ENCODE measurements around the gene NUTM2D. TPM values are rescaled to one million over a fixed set of nuclear protein-coding genes. Genes with fewer than 3 reads are reported as not detected.
"Not testable (repeated sequence)": the region's sequence is repeated elsewhere in the genome, so short reads cannot be mapped to it uniquely, and the experiment has no call there.

NUTM2D gene
- 0.19 TPM in 1 of 2 replicates, not detected in the other for total RNA-seq (2014; rRNA removed; shearing (Covaris generic); ENCODE audit: low replicate concordance)

- DNase-seq; H3K9ac ChIP-seq (ENCODE audit: low read length); H3K27me3 ChIP-seq (ENCODE audit: low read length); H3K27ac ChIP-seq (ENCODE audit: low read length); H3K36me3 ChIP-seq (ENCODE audit: insufficient read depth, low read length); H3K4me3 ChIP-seq (ENCODE audit: low read length); H4K20me1 ChIP-seq (ENCODE audit: insufficient read depth, low read depth, low read length); H3K9me2 ChIP-seq (replicated peaks; ENCODE audit: insufficient read depth, low read length); H3K4me2 ChIP-seq (ENCODE audit: low read depth, low read length, poor library complexity, severe bottlenecking); H3K4me1 ChIP-seq (ENCODE audit: low read length); H3K79me2 ChIP-seq (ENCODE audit: low read length); H2AFZ ChIP-seq (ENCODE audit: low read length); H3K9me3 ChIP-seq (ENCODE audit: low read length): not testable (repeated sequence)
Measured at GRCh38 chr10:87357444-87357843, at the start of gene NUTM2D. NUTM2D (plus strand) TSS chr10:87357744; CDS start chr10:87358266, 522 bp downstream.

- not testable (repeated sequence) for DNase-seq; H3K79me2 ChIP-seq (ENCODE audit: low read length); H3K4me3 ChIP-seq (ENCODE audit: low read length); H3K9me2 ChIP-seq (replicated peaks; ENCODE audit: insufficient read depth, low read length); H3K4me2 ChIP-seq (ENCODE audit: low read depth, low read length, poor library complexity, severe bottlenecking); H3K27ac ChIP-seq (ENCODE audit: low read length); H2AFZ ChIP-seq (ENCODE audit: low read length); H3K27me3 ChIP-seq (ENCODE audit: low read length); H3K36me3 ChIP-seq (ENCODE audit: insufficient read depth, low read length); H4K20me1 ChIP-seq (ENCODE audit: insufficient read depth, low read depth, low read length); H3K9me3 ChIP-seq (ENCODE audit: low read length); H3K4me1 ChIP-seq (ENCODE audit: low read length); H3K9ac ChIP-seq (ENCODE audit: low read length)
Measured at GRCh38 chr10:87308702-87309101, 48.8 kb upstream of the NUTM2D start.

DNA sequence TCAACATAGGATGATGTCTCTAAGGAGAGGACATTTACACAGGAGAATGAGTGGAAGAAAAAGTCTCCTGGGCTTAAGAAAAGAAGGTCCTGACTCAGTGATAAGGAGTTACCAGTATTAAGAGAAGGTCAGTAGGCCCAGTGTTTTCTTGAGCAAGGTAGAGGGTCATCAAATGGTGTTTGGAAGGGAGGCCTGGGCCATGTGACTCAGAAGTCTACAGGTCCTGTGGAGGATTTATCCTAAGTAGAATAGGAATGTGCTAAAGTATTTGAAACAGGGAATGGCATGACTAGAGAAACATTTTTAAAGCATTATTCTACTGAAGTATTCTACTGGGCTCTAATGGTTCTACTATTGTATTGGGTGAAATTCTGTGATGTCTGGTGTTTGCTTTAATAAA is 47.9 kb upstream of the NUTM2D start:
- not testable (repeated sequence) for H3K9me3 ChIP-seq (ENCODE audit: low read length); H2AFZ ChIP-seq (ENCODE audit: low read length); H3K79me2 ChIP-seq (ENCODE audit: low read length); H3K4me1 ChIP-seq (ENCODE audit: low read length); H3K36me3 ChIP-seq (ENCODE audit: insufficient read depth, low read length); DNase-seq; H4K20me1 ChIP-seq (ENCODE audit: insufficient read depth, low read depth, low read length); H3K9ac ChIP-seq (ENCODE audit: low read length); H3K27me3 ChIP-seq (ENCODE audit: low read length); H3K4me3 ChIP-seq (ENCODE audit: low read length); H3K4me2 ChIP-seq (ENCODE audit: low read depth, low read length, poor library complexity, severe bottlenecking); H3K9me2 ChIP-seq (replicated peaks; ENCODE audit: insufficient read depth, low read length); H3K27ac ChIP-seq (ENCODE audit: low read length)

DNA sequence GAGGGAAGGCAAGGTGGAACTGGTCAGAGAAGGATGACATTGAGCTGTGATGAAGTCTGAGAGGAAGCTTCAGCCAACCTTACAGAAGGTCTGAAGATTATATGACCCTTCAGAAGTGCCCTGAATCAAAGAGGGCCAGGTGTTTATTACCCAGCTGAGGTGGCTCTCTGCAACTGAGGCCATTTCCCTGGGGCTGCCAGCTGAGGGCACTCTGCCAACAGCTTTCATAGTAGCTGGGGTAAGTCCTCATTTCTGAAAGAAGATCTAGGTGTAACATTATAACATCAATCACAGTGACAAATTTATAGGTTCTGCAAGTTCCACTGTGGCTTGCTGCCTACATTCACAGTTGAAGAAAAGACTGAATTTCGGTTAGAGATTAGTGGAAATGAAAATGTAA is 46.0 kb upstream of the NUTM2D start:
- not testable (repeated sequence) for H3K27me3 ChIP-seq (ENCODE audit: low read length); H3K4me3 ChIP-seq (ENCODE audit: low read length); H3K9me3 ChIP-seq (ENCODE audit: low read length); H3K4me1 ChIP-seq (ENCODE audit: low read length); H3K4me2 ChIP-seq (ENCODE audit: low read depth, low read length, poor library complexity, severe bottlenecking); DNase-seq; H3K9me2 ChIP-seq (replicated peaks; ENCODE audit: insufficient read depth, low read length); H2AFZ ChIP-seq (ENCODE audit: low read length); H4K20me1 ChIP-seq (ENCODE audit: insufficient read depth, low read depth, low read length); H3K9ac ChIP-seq (ENCODE audit: low read length); H3K36me3 ChIP-seq (ENCODE audit: insufficient read depth, low read length); H3K79me2 ChIP-seq (ENCODE audit: low read length); H3K27ac ChIP-seq (ENCODE audit: low read length)

DNA sequence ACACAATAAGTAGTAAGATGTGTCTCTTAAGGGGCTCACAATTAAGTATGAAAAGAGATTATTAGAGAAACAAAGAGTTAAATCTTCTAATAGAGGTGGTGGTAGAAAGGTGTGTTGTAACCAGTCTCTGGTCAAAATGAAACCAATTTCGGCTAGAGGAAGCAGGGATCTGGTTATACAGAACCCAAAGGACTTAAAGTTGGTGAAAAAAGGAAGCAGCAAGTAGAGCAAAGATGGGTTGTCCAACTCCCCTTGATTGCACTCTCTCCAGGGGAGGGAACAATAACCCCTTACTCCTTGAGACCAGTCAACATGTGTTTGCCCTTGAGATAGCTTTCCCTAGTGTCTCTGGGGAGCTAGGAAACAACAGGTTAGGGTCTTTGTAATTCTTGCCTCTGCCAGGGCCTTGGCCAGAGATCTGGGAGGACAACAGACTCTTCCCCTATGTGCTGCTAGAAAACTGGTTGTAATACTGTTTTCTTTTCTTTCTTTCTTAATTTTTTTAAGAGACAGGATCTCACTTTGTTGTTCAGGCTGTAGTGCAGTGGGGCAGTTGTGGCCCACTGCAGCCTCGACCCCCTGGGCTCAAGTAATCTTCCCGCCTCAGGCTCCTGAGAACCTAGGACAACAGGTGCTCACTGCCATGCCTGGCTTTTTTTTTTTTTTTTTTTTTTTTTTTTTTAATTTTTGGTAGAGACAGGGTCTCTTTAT is 43.7 kb upstream of the NUTM2D start:
- DNase-seq; H3K27me3 ChIP-seq (ENCODE audit: low read length); H3K9me2 ChIP-seq (replicated peaks; ENCODE audit: insufficient read depth, low read length); H3K27ac ChIP-seq (ENCODE audit: low read length); H3K9ac ChIP-seq (ENCODE audit: low read length); H4K20me1 ChIP-seq (ENCODE audit: insufficient read depth, low read depth, low read length); H3K79me2 ChIP-seq (ENCODE audit: low read length); H3K4me3 ChIP-seq (ENCODE audit: low read length); H3K9me3 ChIP-seq (ENCODE audit: low read length); H3K4me2 ChIP-seq (ENCODE audit: low read depth, low read length, poor library complexity, severe bottlenecking); H3K4me1 ChIP-seq (ENCODE audit: low read length); H3K36me3 ChIP-seq (ENCODE audit: insufficient read depth, low read length); H2AFZ ChIP-seq (ENCODE audit: low read length): not testable (repeated sequence)

GRCh38 chr10:87314360-87314973 is 43.1 kb upstream of the NUTM2D start:
- H3K4me3 ChIP-seq (ENCODE audit: low read length); H3K9me3 ChIP-seq (ENCODE audit: low read length); DNase-seq; H4K20me1 ChIP-seq (ENCODE audit: insufficient read depth, low read depth, low read length); H2AFZ ChIP-seq (ENCODE audit: low read length); H3K36me3 ChIP-seq (ENCODE audit: insufficient read depth, low read length); H3K9ac ChIP-seq (ENCODE audit: low read length); H3K27me3 ChIP-seq (ENCODE audit: low read length); H3K9me2 ChIP-seq (replicated peaks; ENCODE audit: insufficient read depth, low read length); H3K4me1 ChIP-seq (ENCODE audit: low read length); H3K4me2 ChIP-seq (ENCODE audit: low read depth, low read length, poor library complexity, severe bottlenecking); H3K27ac ChIP-seq (ENCODE audit: low read length); H3K79me2 ChIP-seq (ENCODE audit: low read length): not testable (repeated sequence)

- not testable (repeated sequence) for H3K4me2 ChIP-seq (ENCODE audit: low read depth, low read length, poor library complexity, severe bottlenecking); H3K9me2 ChIP-seq (replicated peaks; ENCODE audit: insufficient read depth, low read length); H3K27ac ChIP-seq (ENCODE audit: low read length); H3K4me3 ChIP-seq (ENCODE audit: low read length); H3K36me3 ChIP-seq (ENCODE audit: insufficient read depth, low read length); H3K27me3 ChIP-seq (ENCODE audit: low read length); H2AFZ ChIP-seq (ENCODE audit: low read length); H4K20me1 ChIP-seq (ENCODE audit: insufficient read depth, low read depth, low read length); H3K9me3 ChIP-seq (ENCODE audit: low read length); H3K9ac ChIP-seq (ENCODE audit: low read length); H3K79me2 ChIP-seq (ENCODE audit: low read length); DNase-seq; H3K4me1 ChIP-seq (ENCODE audit: low read length)
Measured at GRCh38 chr10:87321505-87321904, 36.0 kb upstream of the NUTM2D start.

DNA sequence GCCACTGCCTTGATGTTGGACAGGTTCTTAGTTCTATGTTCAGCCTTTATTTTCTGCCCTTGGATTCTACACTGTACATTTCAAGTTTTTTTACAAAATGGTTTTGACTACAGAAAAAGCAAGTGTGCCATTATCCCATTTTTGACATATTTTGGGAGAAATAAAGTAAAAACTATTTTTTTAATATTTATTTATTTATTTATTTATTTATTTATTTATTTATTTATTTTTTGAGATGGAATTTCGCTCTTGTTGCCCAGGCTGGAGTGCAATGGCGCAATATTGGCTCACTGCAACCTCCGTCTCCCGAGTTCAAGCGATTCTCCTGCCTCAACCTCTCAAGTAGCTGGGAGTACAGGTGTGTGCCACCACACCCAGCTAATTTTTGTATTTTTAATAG is 33.0 kb upstream of the NUTM2D start:
- H3K9ac ChIP-seq (ENCODE audit: low read length); H4K20me1 ChIP-seq (ENCODE audit: insufficient read depth, low read depth, low read length); H3K4me3 ChIP-seq (ENCODE audit: low read length); H3K79me2 ChIP-seq (ENCODE audit: low read length); H3K9me3 ChIP-seq (ENCODE audit: low read length); H3K27ac ChIP-seq (ENCODE audit: low read length); H2AFZ ChIP-seq (ENCODE audit: low read length); H3K9me2 ChIP-seq (replicated peaks; ENCODE audit: insufficient read depth, low read length); DNase-seq; H3K27me3 ChIP-seq (ENCODE audit: low read length); H3K4me2 ChIP-seq (ENCODE audit: low read depth, low read length, poor library complexity, severe bottlenecking); H3K36me3 ChIP-seq (ENCODE audit: insufficient read depth, low read length); H3K4me1 ChIP-seq (ENCODE audit: low read length): not testable (repeated sequence)

All from Karpas-422 (cell line).